ENCODE measurements around the gene RNF212.

DNA sequence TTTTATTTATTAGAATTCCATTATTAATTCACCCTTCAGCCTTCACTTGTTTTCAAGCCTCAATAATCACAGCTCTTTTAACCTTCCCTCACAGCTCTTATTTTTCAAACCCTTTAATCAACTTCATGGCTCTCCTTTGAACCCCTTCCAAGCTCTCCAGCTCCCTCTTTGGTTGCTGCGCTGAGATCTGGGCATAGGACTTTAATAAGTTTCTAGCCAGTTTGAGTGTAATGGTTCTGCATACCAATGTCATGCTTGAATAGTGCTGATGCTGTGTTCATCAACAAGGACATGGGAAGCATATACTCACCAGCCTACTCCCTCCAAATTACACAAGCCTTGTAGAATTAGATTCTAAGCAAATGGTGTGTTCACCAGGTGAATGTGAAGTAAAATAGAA is 3.5 kb upstream of the RNF212 start:
- TF ChIP-seq, protein P1, sequence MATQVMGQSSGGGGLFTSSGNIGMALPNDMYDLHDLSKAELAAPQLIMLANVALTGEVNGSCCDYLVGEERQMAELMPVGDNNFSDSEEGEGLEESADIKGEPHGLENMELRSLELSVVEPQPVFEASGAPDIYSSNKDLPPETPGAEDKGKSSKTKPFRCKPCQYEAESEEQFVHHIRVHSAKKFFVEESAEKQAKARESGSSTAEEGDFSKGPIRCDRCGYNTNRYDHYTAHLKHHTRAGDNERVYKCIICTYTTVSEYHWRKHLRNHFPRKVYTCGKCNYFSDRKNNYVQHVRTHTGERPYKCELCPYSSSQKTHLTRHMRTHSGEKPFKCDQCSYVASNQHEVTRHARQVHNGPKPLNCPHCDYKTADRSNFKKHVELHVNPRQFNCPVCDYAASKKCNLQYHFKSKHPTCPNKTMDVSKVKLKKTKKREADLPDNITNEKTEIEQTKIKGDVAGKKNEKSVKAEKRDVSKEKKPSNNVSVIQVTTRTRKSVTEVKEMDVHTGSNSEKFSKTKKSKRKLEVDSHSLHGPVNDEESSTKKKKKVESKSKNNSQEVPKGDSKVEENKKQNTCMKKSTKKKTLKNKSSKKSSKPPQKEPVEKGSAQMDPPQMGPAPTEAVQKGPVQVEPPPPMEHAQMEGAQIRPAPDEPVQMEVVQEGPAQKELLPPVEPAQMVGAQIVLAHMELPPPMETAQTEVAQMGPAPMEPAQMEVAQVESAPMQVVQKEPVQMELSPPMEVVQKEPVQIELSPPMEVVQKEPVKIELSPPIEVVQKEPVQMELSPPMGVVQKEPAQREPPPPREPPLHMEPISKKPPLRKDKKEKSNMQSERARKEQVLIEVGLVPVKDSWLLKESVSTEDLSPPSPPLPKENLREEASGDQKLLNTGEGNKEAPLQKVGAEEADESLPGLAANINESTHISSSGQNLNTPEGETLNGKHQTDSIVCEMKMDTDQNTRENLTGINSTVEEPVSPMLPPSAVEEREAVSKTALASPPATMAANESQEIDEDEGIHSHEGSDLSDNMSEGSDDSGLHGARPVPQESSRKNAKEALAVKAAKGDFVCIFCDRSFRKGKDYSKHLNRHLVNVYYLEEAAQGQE (IDR thresholded peaks at IDR 0.05; ENCODE audit: insufficient read depth in 1 of 2, low read depth in 2 of 2, low read length in 2 of 2), result no peak
- TF ChIP-seq POLR2AphosphoS5 (IDR thresholded peaks at IDR 0.05; ENCODE audit: low read depth, low read length) (no peak), TAF1 (IDR thresholded peaks at IDR 0.05; ENCODE audit: borderline replicate concordance, insufficient read depth, low read length) (no peak)
